Neural progenitor cell (in vitro differentiated cells): ENCODE measurements around the gene TVP23A. TPM values are rescaled to one million over a fixed set of nuclear protein-coding genes. Genes with fewer than 3 reads are reported as not detected.
A peak's percentile ranks its signal among the peaks of the same experiment; 100 is the strongest.

Experiments
- DNase-seq: peaks from one replicate; pipeline ENCODE4 v3.0.0-alpha.2; 2016; ENCODE audit warnings: low spot score
- H2AFZ ChIP-seq: fragments of 200-600 bp; sonication (generic); replicated peaks from 2 replicates; pipeline ENCODE4 v1.6.1; 2016; ENCODE audit warnings: antibody characterized with exemption
- H3F3A ChIP-seq: fragments of 200-600 bp; sonication (generic); 2 replicates; pipeline ENCODE4 v1.6.1; 2016; ENCODE audit warnings: antibody characterized with exemption, low read depth
- H3K27ac ChIP-seq: fragments of 200-600 bp; sonication (generic); 2 replicates; pipeline ENCODE4 v1.5.1; 2016; ENCODE audit warnings: mild to moderate bottlenecking
- H3K27me3 ChIP-seq: fragments of 200-600 bp; sonication (generic); 2 replicates; pipeline ENCODE4 v1.6.1; 2016; ENCODE audit warnings: mild to moderate bottlenecking, moderate library complexity
- H3K36me3 ChIP-seq: fragments of 200-600 bp; sonication (generic); 2 replicates; pipeline ENCODE4 v1.5.1; 2016
- H3K4me1 ChIP-seq: fragments of 200-600 bp; sonication (generic); 2 replicates; pipeline ENCODE4 v1.6.1; 2016; ENCODE audit warnings: mixed run types
- H3K4me2 ChIP-seq: fragments of 200-600 bp; sonication (generic); 2 replicates; pipeline ENCODE4 v1.6.1; 2016
- H3K4me3 ChIP-seq: fragments of 200-600 bp; sonication (generic); 2 replicates; pipeline ENCODE4 v1.5.1; 2016
- H3K79me2 ChIP-seq: fragments of 200-600 bp; sonication (generic); 2 replicates; pipeline ENCODE4 v1.6.1; 2016; ENCODE audit warnings: low read depth
- H3K9ac ChIP-seq: fragments of 200-600 bp; sonication (generic); 2 replicates; pipeline ENCODE4 v1.6.1; 2016
- H3K9me3 ChIP-seq: fragments of 200-600 bp; sonication (generic); 2 replicates; pipeline ENCODE4 v1.5.1; 2016; ENCODE audit warnings: low read depth
- H4K20me1 ChIP-seq: fragments of 200-600 bp; sonication (generic); 2 replicates; pipeline ENCODE4 v1.6.1; 2016; ENCODE audit warnings: low read depth
- H3K27ac Mint-ChIP-seq: 3 replicates; pipeline ENCODE4 v1.8.0; 2021; ENCODE audit warnings: mixed read lengths
- H3K27me3 Mint-ChIP-seq: 2 replicates; pipeline ENCODE4 v1.8.0; 2022; ENCODE audit warnings: low read depth, mild to moderate bottlenecking, inconsistent platforms, moderate library complexity, mixed read lengths; ENCODE audit not compliant: insufficient read depth
- H3K36me3 Mint-ChIP-seq: 3 replicates; pipeline ENCODE4 v1.8.0; 2021; ENCODE audit warnings: mixed read lengths
- H3K4me1 Mint-ChIP-seq: 3 replicates; pipeline ENCODE4 v1.8.0; 2021; ENCODE audit warnings: mixed read lengths
- H3K4me3 Mint-ChIP-seq: 3 replicates; pipeline ENCODE4 v1.8.0; 2021; ENCODE audit warnings: mild to moderate bottlenecking, moderate library complexity, mixed read lengths
- H3K9me3 Mint-ChIP-seq: 3 replicates; pipeline ENCODE4 v1.8.0; 2020; ENCODE audit warnings: mixed read lengths
- EZH2 ChIP-seq: fragments of 200-600 bp; sonication (generic); IDR thresholded peaks from 2 replicates; pipeline ENCODE4 v1.6.1; 2017; ENCODE audit warnings: antibody characterized with exemption, mild to moderate bottlenecking, moderate library complexity
- EZH2phosphoT487 ChIP-seq: fragments of 200-600 bp; sonication (generic); IDR thresholded peaks from 2 replicates; pipeline ENCODE4 v1.6.1; 2017; ENCODE audit warnings: antibody characterized with exemption
- total RNA-seq: library from RNA; depleted of rRNA; stranded (reverse); fragments of >200 nt; gene quantifications from 2 replicates; pipeline ENCODE4 v1.2.3, GENCODE V29; 2015; ENCODE audit warnings: low replicate concordance
- TF ChIP-seq, protein P1 (sequence below): fragments of 200-600 bp; sonication (generic); IDR thresholded peaks from 2 replicates; pipeline ENCODE4 v1.5.1; 2017; ENCODE audit warnings: antibody characterized with exemption, mild to moderate bottlenecking

Gene TVP23A
- total RNA-seq, 1 donor from 2014 or later, result 3.5 TPM

DNA sequence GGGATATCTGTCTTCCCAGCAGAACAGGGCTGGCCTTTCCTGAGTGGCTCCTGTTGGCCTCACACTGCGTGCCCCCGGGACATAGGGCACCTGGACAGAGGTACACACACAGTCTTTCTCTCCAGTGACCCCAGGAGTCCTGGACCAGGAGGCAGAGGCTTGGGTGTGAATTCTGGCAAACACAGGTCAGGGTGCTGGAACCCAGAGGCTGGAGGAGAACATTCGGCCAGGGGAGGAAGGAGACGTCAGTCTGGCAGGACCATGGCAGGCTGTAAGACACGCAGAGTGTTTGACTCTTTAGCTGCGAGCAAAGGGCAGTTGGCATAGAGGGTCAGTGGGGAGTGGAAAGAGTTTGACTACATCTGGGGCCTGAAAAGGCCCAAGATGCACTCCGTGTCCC is 4.1 kb upstream of the TVP23A start:
- H3K9me3 ChIP-seq, result no peaks in the 10 kb centered on the region
- no peak for DNase-seq
- TF ChIP-seq EZH2phosphoT487 (no peak), EZH2 (no peak)
- TF ChIP-seq, protein P1, sequence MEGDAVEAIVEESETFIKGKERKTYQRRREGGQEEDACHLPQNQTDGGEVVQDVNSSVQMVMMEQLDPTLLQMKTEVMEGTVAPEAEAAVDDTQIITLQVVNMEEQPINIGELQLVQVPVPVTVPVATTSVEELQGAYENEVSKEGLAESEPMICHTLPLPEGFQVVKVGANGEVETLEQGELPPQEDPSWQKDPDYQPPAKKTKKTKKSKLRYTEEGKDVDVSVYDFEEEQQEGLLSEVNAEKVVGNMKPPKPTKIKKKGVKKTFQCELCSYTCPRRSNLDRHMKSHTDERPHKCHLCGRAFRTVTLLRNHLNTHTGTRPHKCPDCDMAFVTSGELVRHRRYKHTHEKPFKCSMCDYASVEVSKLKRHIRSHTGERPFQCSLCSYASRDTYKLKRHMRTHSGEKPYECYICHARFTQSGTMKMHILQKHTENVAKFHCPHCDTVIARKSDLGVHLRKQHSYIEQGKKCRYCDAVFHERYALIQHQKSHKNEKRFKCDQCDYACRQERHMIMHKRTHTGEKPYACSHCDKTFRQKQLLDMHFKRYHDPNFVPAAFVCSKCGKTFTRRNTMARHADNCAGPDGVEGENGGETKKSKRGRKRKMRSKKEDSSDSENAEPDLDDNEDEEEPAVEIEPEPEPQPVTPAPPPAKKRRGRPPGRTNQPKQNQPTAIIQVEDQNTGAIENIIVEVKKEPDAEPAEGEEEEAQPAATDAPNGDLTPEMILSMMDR, result no peak

DNA sequence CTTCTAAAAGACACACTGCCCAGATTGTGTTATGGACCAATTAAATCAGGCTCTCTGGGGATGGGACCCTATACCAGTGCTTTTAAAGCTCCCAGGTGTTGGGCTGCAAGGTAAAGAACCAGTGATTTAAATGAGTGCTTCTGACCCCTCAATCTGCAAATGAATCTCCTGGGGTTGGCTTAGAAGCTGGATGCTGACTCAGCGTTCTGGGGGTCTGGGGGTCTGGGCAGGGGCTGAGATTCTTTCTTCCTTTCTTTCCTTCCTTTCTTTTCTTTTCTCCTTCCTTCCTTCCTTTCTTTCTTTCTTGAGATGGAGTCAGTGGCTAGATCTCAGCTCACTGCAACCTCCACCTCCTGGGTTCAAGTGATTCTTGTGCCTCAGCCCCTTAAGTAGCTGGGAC is 2.0 kb upstream of the TVP23A start:
- Histone ChIP-seq H3K27me3 (peaks cover 4% of the 10 kb centered on the region), H3K4me3 (no peak overlapping the region), H3K79me2 (no peaks in the 10 kb centered on the region), H3F3A (peaks cover 10% of the 10 kb centered on the region), H3K4me1 (no peaks in the 10 kb centered on the region), H3K9ac (no peak overlapping the region), H3K4me2 (no peak overlapping the region), H3K27ac (no peak overlapping the region), H3K36me3 (no peaks in the 10 kb centered on the region), H4K20me1 (no peaks in the 10 kb centered on the region), H2AFZ (no peak overlapping the region), H3K9me3 (no peaks in the 10 kb centered on the region)
- no peak for DNase-seq
- Mint-ChIP-seq H3K4me3 (no peak overlapping the region), H3K36me3 (no peaks in the 10 kb centered on the region), H3K27ac (no peak overlapping the region), H3K9me3 (no peaks in the 10 kb centered on the region), H3K27me3 (peaks cover 10% of the 10 kb centered on the region), H3K4me1 (no peaks in the 10 kb centered on the region)
- TF ChIP-seq EZH2phosphoT487 (no peak), EZH2 (no peak)
- TF ChIP-seq, protein P1, result no peak

More for the DNA sequence above, 4.1 kb upstream of the TVP23A start:
- peaks cover 7% of the 10 kb centered on the region for H3K27me3 Mint-ChIP-seq
- H3K36me3 Mint-ChIP-seq, result no peaks in the 10 kb centered on the region
- Histone ChIP-seq H3K27me3 (peaks cover 3% of the 10 kb centered on the region), H3K27ac (no peak overlapping the region), H3K4me3 (no peak overlapping the region), H3K36me3 (no peaks in the 10 kb centered on the region), H4K20me1 (no peaks in the 10 kb centered on the region), H3K79me2 (no peaks in the 10 kb centered on the region), H2AFZ (no peak overlapping the region), H3K9ac (no peak overlapping the region), H3K4me2 (no peak overlapping the region), H3F3A (peaks cover 1% of the 10 kb centered on the region), H3K4me1 (no peaks in the 10 kb centered on the region)
- no peak overlapping the region for H3K27ac Mint-ChIP-seq
- H3K4me3 Mint-ChIP-seq, result no peak overlapping the region
- H3K4me1 Mint-ChIP-seq, result no peaks in the 10 kb centered on the region
- H3K9me3 Mint-ChIP-seq, result no peaks in the 10 kb centered on the region

DNA sequence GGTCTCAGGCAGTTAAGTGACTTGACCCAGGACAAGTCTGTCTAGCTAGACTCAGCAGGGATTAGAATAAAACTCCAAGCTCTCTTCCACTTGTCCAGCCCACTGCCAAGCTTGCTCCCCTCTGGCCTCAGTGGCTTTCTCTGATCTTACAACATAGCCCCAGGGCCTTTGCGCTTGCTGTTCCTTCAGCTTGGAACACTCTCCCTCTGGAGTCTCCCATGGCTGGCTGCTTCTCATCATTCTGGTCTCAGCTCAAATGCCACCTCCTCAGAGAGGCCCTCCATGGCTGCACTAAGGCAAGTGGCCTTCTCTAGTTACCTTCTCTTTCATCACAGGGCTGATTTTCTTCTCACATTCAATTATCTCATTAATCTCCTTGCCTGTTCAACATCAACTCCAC is 1.1 kb downstream of the TVP23A start:
- Histone ChIP-seq H3F3A (peaks cover 10% of the 10 kb centered on the region), H3K79me2 (no peaks in the 10 kb centered on the region), H2AFZ (peak overlapping the region; percentile 99), H3K27ac (no peak overlapping the region), H3K27me3 (peaks cover 4% of the 10 kb centered on the region), H3K9me3 (no peaks in the 10 kb centered on the region), H4K20me1 (no peaks in the 10 kb centered on the region), H3K36me3 (no peaks in the 10 kb centered on the region), H3K4me3 (peak overlapping the region; percentile 82), H3K4me1 (no peaks in the 10 kb centered on the region), H3K9ac (no peak overlapping the region), H3K4me2 (peak overlapping the region; percentile 87)
- no peaks in the 10 kb centered on the region for H3K4me1 Mint-ChIP-seq
- TF ChIP-seq, protein P1, result no peak
- H3K4me3 Mint-ChIP-seq, result peak overlapping the region; percentile 57
- H3K27ac Mint-ChIP-seq, result no peak overlapping the region
- DNase-seq, result no peak
- H3K27me3 Mint-ChIP-seq, result peaks cover 10% of the 10 kb centered on the region
- no peaks in the 10 kb centered on the region for H3K36me3 Mint-ChIP-seq
- H3K9me3 Mint-ChIP-seq, result no peaks in the 10 kb centered on the region

DNA sequence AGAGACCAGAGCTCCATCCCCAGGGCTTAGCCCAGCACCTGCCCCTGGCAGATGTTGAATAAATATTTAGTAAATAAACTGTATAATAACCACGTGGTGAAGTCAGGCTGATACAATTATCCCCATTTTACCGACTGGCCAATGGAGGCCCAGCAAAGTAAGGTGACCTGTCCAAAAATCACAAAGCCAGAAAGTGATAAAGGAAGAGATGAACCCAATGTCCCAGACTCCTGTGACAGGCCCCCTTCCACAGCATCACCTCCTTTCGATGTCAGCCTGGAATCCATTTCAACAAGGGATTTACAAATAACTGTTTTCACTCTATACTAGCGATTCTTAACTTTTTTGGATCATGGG is 5.5 kb downstream of the TVP23A start:
- Mint-ChIP-seq H3K36me3 (no peaks in the 10 kb centered on the region), H3K27me3 (peaks cover 7% of the 10 kb centered on the region), H3K9me3 (no peaks in the 10 kb centered on the region), H3K4me3 (no peak overlapping the region), H3K4me1 (no peaks in the 10 kb centered on the region), H3K27ac (no peak overlapping the region)
- no peak overlapping the region for H3K27ac ChIP-seq
- no peaks in the 10 kb centered on the region for H3K36me3 ChIP-seq
- H3F3A ChIP-seq, result peaks cover 10% of the 10 kb centered on the region
- no peak overlapping the region for H3K9ac ChIP-seq
- no peaks in the 10 kb centered on the region for H4K20me1 ChIP-seq
- DNase-seq, result no peak
- peaks cover 4% of the 10 kb centered on the region for H3K27me3 ChIP-seq
- no peaks in the 10 kb centered on the region for H3K9me3 ChIP-seq
- H3K79me2 ChIP-seq, result no peaks in the 10 kb centered on the region
- H3K4me2 ChIP-seq, result no peak overlapping the region
- TF ChIP-seq EZH2, result no peak
- TF ChIP-seq EZH2phosphoT487, result no peak
- TF ChIP-seq, protein P1, result no peak
- no peak overlapping the region for H3K4me3 ChIP-seq
- H3K4me1 ChIP-seq, result no peaks in the 10 kb centered on the region
- H2AFZ ChIP-seq, result no peak overlapping the region
